Psoas muscle (tissue), 8 donors: Measurements from ENCODE around the gene GALR1. TPM values are rescaled to one million over a fixed set of nuclear protein-coding genes. Genes with fewer than 3 reads are reported as not detected.

Experiments used
- ATAC-seq, 4 donors: fragments of 200-7000 bp; cut with Tn5 transposase; one replicate each; pipeline ENCODE4 v1.9.1; 2020; ENCODE audit warnings: moderate library complexity in 3 of 4, mild to moderate bottlenecking in 2 of 4
- DNase-seq, 2 donors: peaks; one replicate each; pipeline ENCODE4 v3.0.0-alpha.2; 2020
- H3K27ac ChIP-seq: fragments of 200-600 bp; one replicate; pipeline ENCODE4 v1.8.0; 2022
- H3K27me3 ChIP-seq, 3 donors: fragments of 200-600 bp in 1 of 3; one replicate each; pipeline versions ENCODE4 v1.6.1 to v1.8.0; 2013 to 2022; ENCODE audit warnings: low read length in 2 of 3, mild to moderate bottlenecking in 2 of 3, moderate library complexity in 1 of 3; ENCODE audit not compliant: insufficient read depth in 3 of 3
- H3K36me3 ChIP-seq, 2 donors: fragments of 200-600 bp in 1 of 2; one replicate each; pipeline versions ENCODE4 v1.6.1 to v1.8.0; 2013 to 2022; ENCODE audit warnings: low read depth in 1 of 2, mild to moderate bottlenecking in 1 of 2, moderate library complexity in 1 of 2; ENCODE audit not compliant: insufficient read depth in 1 of 2
- H3K4me1 ChIP-seq: fragments of 200-600 bp; one replicate; pipeline ENCODE4 v1.8.0; 2022
- H3K4me3 ChIP-seq: fragments of 200-600 bp; one replicate; pipeline ENCODE4 v1.8.0; 2022; ENCODE audit warnings: mild to moderate bottlenecking
- H3K9me3 ChIP-seq: fragments of 200-600 bp; one replicate; pipeline ENCODE4 v1.8.0; 2022
- CTCF ChIP-seq: fragments of 200-600 bp; IDR thresholded peaks from one replicate; pipeline ENCODE4 v1.8.0; 2022; ENCODE audit warnings: antibody characterized with exemption
- WGBS, 3 donors: extraction: QIAGEN DNeasy Blood & Tissue Kit; methylation state at CpG; one replicate each; pipeline versions ENCODE4 v1.1.6 to v1.1.7; 2013; 5-methylcytosine and 5-hydroxymethylcytosine counted together
- intact Hi-C, 2 donors: fragments of 100-400 bp; cut with DNase I; formaldehyde crosslinking; loops; one replicate each; pipeline versions ENCODE4 v1.11.0 to v1.14.2; 2022
- polyA plus RNA-seq, 3 donors: library from polyadenylated mRNA; stranded (reverse); fragments of 200-250 nt; gene quantifications; one replicate each; pipeline ENCODE4 v1.2.3, GENCODE V29; 2013
- total RNA-seq, 4 donors: library from RNA; stranded (reverse); fragmentation: NEBNext Ultra II Directional in 2 of 4; extraction: Animal tissue kit (Norgen Biotek cat#: 25700) in 2 of 4; gene quantifications; one replicate each; pipeline versions ENCODE4 v1.2.1 to v1.2.4, GENCODE V29; 2021 to 2023
- donor health status: healthy with polysubstance abuse.
- donor health status: DM: no; HTN: no; CAD: no; lungs with moderate emphysema.
- donor health status: Bipolar disorder and iron deficiency.
- donor health status: healthy.
- donor health status: DM: yes; HTN: yes; CAD: no.
- donor health status: DM: no; HTN: no; CAD: no.
- donor health status: DM: no; HTN: no; CAD: no.
- donor health status: DM: yes; HTN: yes; CAD: no.

Gene GALR1
- total and polyA plus RNA-seq, 7 donors: under 0.01 to 0.02 TPM; not detected in 5

- WGBS, 3 donors: 61 to 72% (median 69%) methylated on average over 4 of the region's 4 CpGs
- Histone ChIP-seq H3K36me3 (no peaks in the 10 kb centered on the region), H3K27me3 (no peaks in the 10 kb centered on the region), H3K4me3 (peak overlapping the region; percentile 10), H3K27ac (peak overlapping the region; percentile 0), H3K9me3 (no peaks in the 10 kb centered on the region), H3K4me1 (peaks cover 24% of the 10 kb centered on the region)
- no peak for ATAC-seq
- no peak for TF ChIP-seq CTCF
- no peak for DNase-seq
- intact Hi-C loops: loop anchor here (5.0 kb wide), 3 partner anchors 77 to 747 kb away; partner anchors contain the start of gene MBP (in 1 of the 2)
Measured at GRCh38 chr18:77208964-77209363, 40.7 kb upstream of the GALR1 start.

- H3K4me3 ChIP-seq: no peak overlapping the region
- peaks cover 24% of the 10 kb centered on the region for H3K4me1 ChIP-seq
- no peak for DNase-seq
- no peaks in the 10 kb centered on the region for H3K9me3 ChIP-seq
- H3K27ac ChIP-seq: peak overlapping the region; percentile 0
- TF ChIP-seq CTCF: no peak
- WGBS, 3 donors: 76 to 83% (median 81%) methylated on average over 12 of the region's 12 CpGs
- ATAC-seq: peak; percentile 54 to 74 (median 65)
- H3K27me3 ChIP-seq: no peaks in the 10 kb centered on the region
- no peaks in the 10 kb centered on the region for H3K36me3 ChIP-seq
- intact Hi-C loops: loop anchor here (5.0 kb wide), 3 partner anchors 77 to 747 kb away; partner anchors contain the start of gene MBP (in 1 of the 2)
Measured at GRCh38 chr18:77209587-77209986, 40.1 kb upstream of the GALR1 start.

- 71 to 81% (median 71%) methylated on average over 7 of the region's 7 CpGs for WGBS, 3 donors
- ATAC-seq (no peak), DNase-seq (no peak)
- Histone ChIP-seq H3K36me3 (no peaks in the 10 kb centered on the region), H3K4me3 (no peak overlapping the region), H3K4me1 (peaks cover 24% of the 10 kb centered on the region), H3K9me3 (no peaks in the 10 kb centered on the region), H3K27me3 (no peaks in the 10 kb centered on the region), H3K27ac (no peak overlapping the region)
- no peak for TF ChIP-seq CTCF
- intact Hi-C loops: loop anchor here (2.0 to 10.0 kb wide), 4 partner anchors 135 to 285 kb away; no protein-coding TSS in a partner anchor
Measured at GRCh38 chr18:77210249-77210648, 39.4 kb upstream of the GALR1 start.

GRCh38 chr18:77218642-77219041, 31.0 kb upstream of the GALR1 start:
- H3K4me1 ChIP-seq: no peaks in the 10 kb centered on the region
- no peaks in the 10 kb centered on the region for H3K27me3 ChIP-seq
- ATAC-seq: no peak
- no peak overlapping the region for H3K27ac ChIP-seq
- intact Hi-C loops: loop anchor here (10.0 kb wide), 2 partner anchors 144 to 294 kb away; no protein-coding TSS in a partner anchor
- no peak for TF ChIP-seq CTCF
- DNase-seq: no peak
- H3K36me3 ChIP-seq: no peaks in the 10 kb centered on the region
- 70 to 84% (median 71%) methylated on average over 4 of the region's 4 CpGs for WGBS, 3 donors
- no peaks in the 10 kb centered on the region for H3K9me3 ChIP-seq
- no peak overlapping the region for H3K4me3 ChIP-seq

- TF ChIP-seq CTCF: no peak
- intact Hi-C loops: no loop called here
- no peak overlapping the region for H3K27ac ChIP-seq
- no peaks in the 10 kb centered on the region for H3K36me3 ChIP-seq
- ATAC-seq: no peak
- peaks cover 2% of the 10 kb centered on the region for H3K9me3 ChIP-seq
- no peak overlapping the region for H3K4me3 ChIP-seq
- DNase-seq: no peak
- H3K4me1 ChIP-seq: no peaks in the 10 kb centered on the region
- 86 to 97% (median 91%) methylated on average over 3 of the region's 3 CpGs for WGBS, 3 donors
- H3K27me3 ChIP-seq: no peaks in the 10 kb centered on the region
Measured at GRCh38 chr18:77220726-77221125, 28.9 kb upstream of the GALR1 start.
